Measurements from ENCODE around the gene EID2B. TPM values are rescaled to one million over a fixed set of nuclear protein-coding genes. Genes with fewer than 3 reads are reported as not detected.

Gene EID2B
- polyA plus RNA-seq, 3 donors = 1.2 to 2.6 (median 2.4) TPM

- DNase-seq = no peak
- peaks cover 30 to 67% of the 10 kb centered on the region in 2 donors for H3K27me3 ChIP-seq (ENCODE audit: control insufficient read depth in 2 of 2, insufficient read depth in 2 of 2, low read length in 2 of 2)
- H3K79me2 ChIP-seq (ENCODE audit: insufficient read depth, low read length) = no peaks in the 10 kb centered on the region
- no peak overlapping the region for H2AFZ ChIP-seq (ENCODE audit: insufficient read depth, low read depth, low read length, poor library complexity, severe bottlenecking)
- H4K20me1 ChIP-seq (ENCODE audit: insufficient read depth, low read length) = no peaks in the 10 kb centered on the region
- Mint-ChIP-seq H3K9me3 (peaks cover 0 to 26% (median 8%) of the 10 kb centered on the region in 7 donors), H3K4me3 (peak overlapping the region in 1 of 2 donors; percentile 59), H3K27me3 (ENCODE audit: low read depth in 3 of 3) (peaks cover 72 to 87% (median 74%) of the 10 kb centered on the region in 3 donors), H3K27ac (no peak overlapping the region), H3K4me1 (peaks cover 11% of the 10 kb centered on the region), H3K36me3 (peaks cover 0 to 11% of the 10 kb centered on the region in 2 donors)
- no peak overlapping the region for H3K9ac ChIP-seq (ENCODE audit: insufficient read depth, low read length, poor library complexity, severe bottlenecking)
- H3K4me3 ChIP-seq (replicated peaks in 1 of 3; ENCODE audit: low read depth in 2 of 3, low read length in 3 of 3) = no peak overlapping the region
- no peaks in the 10 kb centered on the region for H3K36me3 ChIP-seq (replicated peaks in 1 of 2; ENCODE audit: control insufficient read depth in 1 of 2, insufficient read depth in 2 of 2, low read length in 2 of 2)
- H3K4me2 ChIP-seq (replicated peaks; ENCODE audit: extremely low read depth, low read length, poor library complexity, severe bottlenecking) = no peak overlapping the region
- intact Hi-C loops (cut with micrococcal nuclease) = loop anchor here in 1 of 2 donors (10.0 kb wide), 1 partner anchor 175 kb away; no protein-coding TSS in a partner anchor
- TF ChIP-seq CTCF (IDR thresholded peaks at IDR 0.05) = no peak
- peaks cover 5% of the 10 kb centered on the region in 2 donors for H3K4me1 ChIP-seq (ENCODE audit: control insufficient read depth in 1 of 2, insufficient read depth in 2 of 2, low read length in 2 of 2)
- 75% methylated on average over 4 of the region's 8 CpGs for WGBS (ENCODE audit: insufficient coverage)
- H3K27ac ChIP-seq (ENCODE audit: low read depth in 1 of 2, low read length in 2 of 2) = no peak overlapping the region
- peaks cover 0 to 7% of the 10 kb centered on the region in 2 donors for H3K9me3 ChIP-seq (replicated peaks in 1 of 2; ENCODE audit: control insufficient read depth in 1 of 2, insufficient read depth in 1 of 2, low read length in 2 of 2)
These were observed 32.7 kb downstream of the EID2B start for GRCh38 chr19:39499932-39500331.

- H3K36me3 Mint-ChIP-seq = peaks cover 0 to 11% of the 10 kb centered on the region in 2 donors
- WGBS (ENCODE audit: insufficient coverage) = 2% methylated on average over 51 of the region's 60 CpGs
- no peak within 1 kb of the TSS for H3K9ac ChIP-seq (ENCODE audit: insufficient read depth, low read length, poor library complexity, severe bottlenecking)
- peaks cover 30 to 61% of the 10 kb centered on the region in 2 donors for H3K27me3 ChIP-seq (ENCODE audit: control insufficient read depth in 2 of 2, insufficient read depth in 2 of 2, low read length in 2 of 2)
- H3K27me3 Mint-ChIP-seq (ENCODE audit: low read depth in 3 of 3) = peaks cover 72 to 78% (median 73%) of the 10 kb centered on the region in 3 donors
- H3K4me3 Mint-ChIP-seq = peak within 1 kb of the TSS; percentile 34 to 86
- peak within 1 kb of the TSS; percentile 30 for H2AFZ ChIP-seq (ENCODE audit: insufficient read depth, low read depth, low read length, poor library complexity, severe bottlenecking)
- no peaks in the 10 kb centered on the region for H4K20me1 ChIP-seq (ENCODE audit: insufficient read depth, low read length)
- no peak within 1 kb of the TSS for H3K4me3 ChIP-seq (replicated peaks in 1 of 3; ENCODE audit: low read depth in 2 of 3, low read length in 3 of 3)
- peaks cover 5% of the 10 kb centered on the region in 2 donors for H3K4me1 ChIP-seq (ENCODE audit: control insufficient read depth in 1 of 2, insufficient read depth in 2 of 2, low read length in 2 of 2)
- no peak for TF ChIP-seq CTCF (IDR thresholded peaks at IDR 0.05)
- peaks cover 11% of the 10 kb centered on the region for H3K4me1 Mint-ChIP-seq
- H3K4me2 ChIP-seq (replicated peaks; ENCODE audit: extremely low read depth, low read length, poor library complexity, severe bottlenecking) = no peak within 1 kb of the TSS
- no peaks in the 10 kb centered on the region for H3K79me2 ChIP-seq (ENCODE audit: insufficient read depth, low read length)
- DNase-seq = no peak
- H3K9me3 Mint-ChIP-seq = peaks cover 0 to 26% (median 7%) of the 10 kb centered on the region in 7 donors
- no peak within 1 kb of the TSS for H3K27ac ChIP-seq (ENCODE audit: low read depth in 1 of 2, low read length in 2 of 2)
- H3K27ac Mint-ChIP-seq = peak within 1 kb of the TSS in 2 of 7 donors; percentile 16 to 33
- no peaks in the 10 kb centered on the region for H3K36me3 ChIP-seq (replicated peaks in 1 of 2; ENCODE audit: control insufficient read depth in 1 of 2, insufficient read depth in 2 of 2, low read length in 2 of 2)
- intact Hi-C loops (cut with micrococcal nuclease) = loop anchor here in 1 of 2 donors (10.0 kb wide), 1 partner anchor 176 kb away; no protein-coding TSS in a partner anchor
- peaks cover 0 to 7% of the 10 kb centered on the region in 2 donors for H3K9me3 ChIP-seq (replicated peaks in 1 of 2; ENCODE audit: control insufficient read depth in 1 of 2, insufficient read depth in 1 of 2, low read length in 2 of 2)
These were observed 33.6 kb downstream of the EID2B start, which contains the start of gene DLL3 for GRCh38 chr19:39498798-39499642. TSS of gene DLL3 (plus strand) at chr19:39498947. CDS start at chr19:39498975, 28 bp downstream.

All from CD14-positive monocyte (primary cell).